HUES48 (cell line): Measurements from ENCODE around the gene ZNF160.
"Not testable (repeated sequence)": the region's sequence is repeated elsewhere in the genome, so short reads cannot be mapped to it uniquely, and the experiment has no call there.

Experiments
- H3K27ac ChIP-seq: one replicate; pipeline ENCODE4 v1.7.0; 2013; ENCODE audit warnings: low read depth, low read length, inconsistent platforms
- H3K27me3 ChIP-seq: 2 replicates; pipeline ENCODE4 v1.6.1; 2013; ENCODE audit warnings: mild to moderate bottlenecking, low read length; ENCODE audit not compliant: control insufficient read depth, insufficient read depth
- H3K36me3 ChIP-seq: 2 replicates; pipeline ENCODE4 v1.6.1; 2013; ENCODE audit warnings: low read length; ENCODE audit not compliant: control insufficient read depth, insufficient read depth
- H3K4me1 ChIP-seq: 2 replicates; pipeline ENCODE4 v1.6.1; 2013; ENCODE audit warnings: mild to moderate bottlenecking, low read length; ENCODE audit not compliant: control insufficient read depth, insufficient read depth
- H3K4me3 ChIP-seq: 2 replicates; pipeline ENCODE4 v1.5.1; 2013; ENCODE audit warnings: mild to moderate bottlenecking, low read depth, low read length
- H3K9ac ChIP-seq: 2 replicates; pipeline ENCODE4 v1.6.1; 2013; ENCODE audit warnings: mild to moderate bottlenecking, low read depth, low read length, moderate library complexity
- H3K9me3 ChIP-seq: 2 replicates; pipeline ENCODE4 v1.6.1; 2013; ENCODE audit warnings: low read length; ENCODE audit not compliant: control insufficient read depth, insufficient read depth

ZNF160 gene

GRCh38 chr19:53103234-53104203 lies at the start of gene ZNF160:
Gene ZNF160, minus strand, starts transcription at chr19:53103422. Its CDS starts 17,146 bp downstream, at chr19:53086276.
- H3K36me3 ChIP-seq = peaks cover 12% of the 10 kb centered on the region
- no peaks in the 10 kb centered on the region for H3K9me3 ChIP-seq
- H3K9ac ChIP-seq = peak within 1 kb of the TSS; percentile 91
- H3K27ac ChIP-seq = peak within 1 kb of the TSS; percentile 88
- H3K4me3 ChIP-seq = peak within 1 kb of the TSS; percentile 100
- H3K4me1 ChIP-seq = peaks cover 12% of the 10 kb centered on the region; the same call in 1 of the 2 replicates
- H3K27me3 ChIP-seq = no peaks in the 10 kb centered on the region

DNA sequence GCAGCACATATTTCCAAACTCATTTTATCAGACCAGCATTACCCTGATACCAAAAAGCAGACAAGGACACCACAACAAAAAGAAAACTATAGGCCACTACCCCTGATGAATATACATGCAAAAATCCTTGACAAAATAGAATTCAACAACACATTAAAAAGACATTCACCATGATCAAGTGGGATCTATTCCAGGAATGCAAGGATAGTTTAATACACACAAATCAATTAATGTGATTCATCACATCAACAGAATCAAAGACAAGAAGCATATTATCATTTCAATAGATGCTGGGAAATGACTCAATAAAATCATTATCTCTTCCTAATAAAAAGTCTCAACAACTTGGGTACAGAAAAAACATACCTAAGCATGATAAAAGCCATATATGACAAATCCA lies 44.4 kb upstream of the ZNF160 start:
- Histone ChIP-seq H3K36me3 (peaks cover 52% of the 10 kb centered on the region), H3K27me3 (no peaks in the 10 kb centered on the region), H3K4me1 (no peaks in the 10 kb centered on the region), H3K4me3 (no peak overlapping the region), H3K9me3 (peaks cover 27% of the 10 kb centered on the region), H3K9ac (no peak overlapping the region), H3K27ac (no peak overlapping the region)

GRCh38 chr19:53140351-53140750 lies 37.1 kb upstream of the ZNF160 start:
- H3K36me3 ChIP-seq = peaks cover 38% of the 10 kb centered on the region
- peaks cover 54% of the 10 kb centered on the region for H3K9me3 ChIP-seq
- H3K4me3 ChIP-seq = no peak overlapping the region
- H3K4me1 ChIP-seq = no peaks in the 10 kb centered on the region
- H3K27ac ChIP-seq = no peak overlapping the region
- no peaks in the 10 kb centered on the region for H3K27me3 ChIP-seq
- H3K9ac ChIP-seq = no peak overlapping the region

DNA sequence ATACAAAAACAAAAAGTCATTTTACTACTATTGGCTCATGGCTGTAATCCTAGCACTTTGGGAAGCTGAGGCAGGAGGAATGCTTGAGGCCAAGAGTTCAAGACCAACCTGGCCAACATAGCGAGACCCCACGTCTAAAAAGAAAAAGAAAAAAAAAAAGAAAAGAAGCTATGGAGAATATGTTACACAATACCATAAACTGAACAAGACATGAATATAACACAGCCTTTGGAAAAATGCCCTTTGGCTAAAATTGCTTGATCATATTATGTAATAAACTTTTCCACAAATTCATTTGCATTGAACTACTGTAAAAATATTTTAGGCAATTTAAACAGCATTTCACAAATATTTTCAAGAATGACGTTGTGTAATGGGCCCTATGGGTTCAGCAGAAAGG lies 33.2 kb upstream of the ZNF160 start:
- Histone ChIP-seq H3K4me1 (peaks cover 6% of the 10 kb centered on the region), H3K36me3 (peaks cover 11% of the 10 kb centered on the region), H3K9me3 (peaks cover 27% of the 10 kb centered on the region), H3K27ac (no peak overlapping the region), H3K9ac (no peak overlapping the region), H3K27me3 (peaks cover 7% of the 10 kb centered on the region), H3K4me3 (no peak overlapping the region)

DNA sequence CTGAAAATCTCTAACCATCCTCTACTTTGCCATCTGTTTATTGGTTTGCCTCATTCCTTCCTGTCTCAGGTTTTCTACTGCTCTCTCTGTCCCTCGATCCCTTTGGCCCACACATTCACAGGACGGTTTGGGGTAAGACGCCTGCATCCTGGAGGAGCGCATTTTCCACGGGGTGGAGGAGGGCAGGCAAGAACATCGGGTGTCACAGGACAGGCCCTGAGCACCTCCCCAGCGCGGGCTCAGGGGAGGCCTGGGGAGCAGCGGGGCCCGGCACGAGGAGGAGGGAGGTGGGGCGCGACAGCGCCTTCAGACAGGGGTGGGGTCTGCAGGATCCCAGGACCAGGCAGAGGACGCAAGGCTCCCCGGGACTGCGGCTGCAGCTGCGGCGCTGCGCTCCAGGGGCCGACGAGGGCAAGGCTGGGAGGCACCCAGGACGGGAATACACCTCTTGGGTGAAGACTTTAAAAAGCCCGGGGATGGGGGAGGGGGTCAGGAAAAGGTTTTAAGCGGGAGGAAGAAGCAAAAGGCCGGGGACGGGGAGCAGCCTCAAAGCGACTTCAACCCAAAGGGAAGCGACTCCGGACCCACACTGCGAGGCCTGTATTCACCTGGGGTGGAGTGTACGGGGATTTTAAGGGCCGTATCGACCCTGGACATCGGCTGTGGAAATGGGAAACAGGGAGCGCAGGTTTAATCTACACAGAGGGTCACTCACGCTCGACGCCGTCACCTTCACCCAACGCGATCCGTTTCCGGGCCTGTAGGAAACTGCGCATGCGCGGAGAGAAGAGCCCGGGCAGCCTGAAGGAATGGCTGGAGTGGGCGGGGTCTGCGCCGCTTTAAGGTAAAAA lies 29.1 kb upstream of the ZNF160 start, which contains the start of gene ZNF415:
Gene ZNF415, minus strand, starts transcription at position 770 of the 851 bp plus-strand sequence. CDS start 10,234 bp downstream, outside the sequence.
- Histone ChIP-seq H3K9me3 (no peaks in the 10 kb centered on the region), H3K36me3 (no peaks in the 10 kb centered on the region), H3K4me3 (peak within 1 kb of the TSS; percentile 80), H3K27ac (no peak within 1 kb of the TSS), H3K27me3 (peaks cover 10% of the 10 kb centered on the region), H3K4me1 (peaks cover 9% of the 10 kb centered on the region), H3K9ac (peak within 1 kb of the TSS; percentile 66)

DNA sequence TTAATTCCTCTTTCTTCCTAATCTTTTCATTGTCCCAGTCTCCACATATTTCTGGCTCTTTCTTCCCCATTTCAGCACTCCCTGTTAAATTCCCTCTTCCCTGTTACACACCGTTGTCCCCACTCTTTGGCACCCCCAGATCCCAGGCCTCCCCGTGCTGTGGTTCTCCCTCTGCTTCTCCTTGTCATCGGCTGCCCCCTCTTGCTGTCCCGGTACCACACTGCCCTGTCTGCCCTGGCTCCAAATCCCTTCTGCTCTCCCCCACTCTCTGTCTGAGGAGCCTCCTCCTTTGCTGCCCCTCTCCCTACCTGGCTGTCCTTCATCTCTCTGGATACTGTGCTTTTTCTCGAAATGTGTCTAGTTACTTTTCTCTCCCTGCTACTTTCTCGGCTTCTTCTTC lies 28.5 kb upstream of the ZNF160 start:
- Histone ChIP-seq H3K27me3 (peaks cover 10% of the 10 kb centered on the region), H3K4me1 (peaks cover 9% of the 10 kb centered on the region), H3K27ac (no peak overlapping the region), H3K36me3 (no peaks in the 10 kb centered on the region), H3K9me3 (no peaks in the 10 kb centered on the region), H3K9ac (no peak overlapping the region), H3K4me3 (peak overlapping the region; percentile 80)

DNA sequence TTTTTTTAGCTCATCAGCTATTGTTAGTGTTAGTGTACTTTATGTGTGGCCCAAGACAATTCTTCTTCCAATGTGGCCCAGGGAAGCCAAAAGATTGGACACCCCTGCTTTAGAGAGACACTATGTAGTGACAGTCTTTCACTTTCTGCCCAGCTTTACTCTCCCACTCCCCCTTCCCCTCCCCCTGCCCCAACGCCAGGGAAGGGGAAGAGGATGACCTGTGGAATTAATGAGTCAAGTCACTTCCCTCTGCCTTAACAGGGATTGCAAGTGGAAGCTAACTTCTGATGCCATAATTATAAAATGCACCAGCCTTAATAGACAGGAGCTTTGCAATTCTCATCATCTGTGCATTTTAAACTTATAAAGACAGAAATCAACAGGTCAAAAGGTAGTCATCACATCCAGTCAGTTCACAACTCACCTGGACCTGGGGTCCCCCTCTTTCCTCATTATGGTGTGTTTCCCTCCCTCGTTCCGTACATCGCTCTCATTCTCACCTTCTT lies 27.9 kb upstream of the ZNF160 start:
- H3K4me3 ChIP-seq = no peak overlapping the region
- H3K27ac ChIP-seq = no peak overlapping the region
- H3K9ac ChIP-seq = no peak overlapping the region

DNA sequence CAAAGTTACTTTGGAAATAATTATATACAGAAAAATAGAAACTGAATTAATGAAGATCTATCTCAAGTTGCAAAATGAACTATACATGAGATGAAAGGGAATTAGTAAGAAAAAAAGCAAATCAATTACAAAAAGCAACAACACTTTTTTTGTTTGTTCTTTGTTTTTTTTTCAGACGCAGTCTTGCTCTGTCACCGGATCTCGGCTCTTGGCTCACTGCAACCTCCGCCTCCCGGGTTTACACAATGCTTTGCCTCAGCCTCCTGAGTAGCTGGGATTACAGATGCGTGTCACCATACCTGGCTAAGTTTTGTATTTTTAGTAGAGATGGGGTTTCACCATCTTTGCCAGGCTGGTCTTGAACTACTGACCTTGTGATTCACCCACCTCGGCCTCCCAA lies 27.3 kb upstream of the ZNF160 start:
- Histone ChIP-seq H3K4me3 (no peak overlapping the region), H3K9ac (no peak overlapping the region), H3K27ac (no peak overlapping the region), H3K4me1 (peaks cover 9% of the 10 kb centered on the region), H3K9me3 (no peaks in the 10 kb centered on the region), H3K36me3 (no peaks in the 10 kb centered on the region), H3K27me3 (peaks cover 10% of the 10 kb centered on the region)

More for the DNA sequence above, 27.9 kb upstream of the ZNF160 start:
- Histone ChIP-seq H3K9me3 (no peaks in the 10 kb centered on the region), H3K4me1 (peaks cover 9% of the 10 kb centered on the region), H3K27me3 (peaks cover 10% of the 10 kb centered on the region), H3K36me3 (no peaks in the 10 kb centered on the region)

- H3K9ac ChIP-seq, H3K27ac ChIP-seq, H3K36me3 ChIP-seq, H3K4me1 ChIP-seq, H3K27me3 ChIP-seq, H3K9me3 ChIP-seq, H3K4me3 ChIP-seq: not testable (repeated sequence)
These were observed 23.7 kb upstream of the ZNF160 start for GRCh38 chr19:53126733-53127526.

DNA sequence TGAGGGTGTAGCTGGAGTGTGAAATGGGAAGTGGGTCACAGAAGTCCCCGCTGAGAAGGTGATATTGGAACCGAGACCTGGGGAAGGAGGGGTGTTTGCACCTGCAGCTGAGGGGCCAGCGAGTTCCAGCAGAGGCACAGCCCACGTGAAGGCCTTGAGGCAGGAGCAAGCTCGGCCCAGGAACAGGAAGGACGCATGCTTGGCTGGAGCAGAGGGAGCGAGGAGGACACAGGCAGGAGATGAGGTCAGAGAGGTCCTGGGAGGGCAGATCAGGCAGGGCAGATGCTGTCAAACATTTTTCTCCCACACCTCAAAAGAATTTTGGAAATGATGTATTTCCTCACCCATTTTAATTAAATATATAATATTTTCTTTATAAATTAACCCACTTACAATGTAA lies 20.2 kb upstream of the ZNF160 start:
- Histone ChIP-seq H3K36me3 (no peaks in the 10 kb centered on the region), H3K9me3 (no peaks in the 10 kb centered on the region), H3K9ac (no peak overlapping the region), H3K27me3 (no peaks in the 10 kb centered on the region), H3K4me3 (no peak overlapping the region), H3K4me1 (no peaks in the 10 kb centered on the region), H3K27ac (no peak overlapping the region)
